ENCODE data around the gene CTNNA3. TPM values are rescaled to one million over a fixed set of nuclear protein-coding genes. Genes with fewer than 3 reads are reported as not detected.
"Not testable (repeated sequence)": the region's sequence is repeated elsewhere in the genome, so short reads cannot be mapped to it uniquely, and the experiment has no call there.

The CTNNA3 gene
- total RNA-seq, 1 donor from 2014 or later: not detected

- Histone ChIP-seq H3K36me3 (ENCODE audit: control insufficient read depth, insufficient read depth, low read length) (no peaks in the 10 kb centered on the region), H3K27me3 (ENCODE audit: control insufficient read depth, insufficient read depth, low read length) (no peaks in the 10 kb centered on the region), H3K4me3 (ENCODE audit: low read depth, low read length) (no peak overlapping the region)
- no peak for TF ChIP-seq CTCF (IDR thresholded peaks at IDR 0.05; ENCODE audit: insufficient read depth, low read length, severe bottlenecking)
- DNase-seq (ENCODE audit: low read depth): no peak
- FAIRE-seq: no peak
Observed at GRCh38 chr10:67224553-67224952, 471.4 kb downstream of the CTNNA3 start.

- no peak for TF ChIP-seq CTCF (IDR thresholded peaks at IDR 0.05; ENCODE audit: insufficient read depth, low read length, severe bottlenecking)
- H3K4me3 ChIP-seq (ENCODE audit: low read depth, low read length): no peak overlapping the region
- no peak for DNase-seq (ENCODE audit: low read depth)
- no peak for FAIRE-seq
- H3K36me3 ChIP-seq (ENCODE audit: control insufficient read depth, insufficient read depth, low read length): no peaks in the 10 kb centered on the region
- no peaks in the 10 kb centered on the region for H3K27me3 ChIP-seq (ENCODE audit: control insufficient read depth, insufficient read depth, low read length)
Observed at GRCh38 chr10:67222934-67223333, 473.1 kb downstream of the CTNNA3 start.

- no peaks in the 10 kb centered on the region for H3K27me3 ChIP-seq (ENCODE audit: control insufficient read depth, insufficient read depth, low read length)
- no peak for FAIRE-seq
- H3K4me3 ChIP-seq (ENCODE audit: low read depth, low read length): no peak overlapping the region
- H3K36me3 ChIP-seq (ENCODE audit: control insufficient read depth, insufficient read depth, low read length): no peaks in the 10 kb centered on the region
- no peak for DNase-seq (ENCODE audit: low read depth)
- no peak for TF ChIP-seq CTCF (IDR thresholded peaks at IDR 0.05; ENCODE audit: insufficient read depth, low read length, severe bottlenecking)
Observed at GRCh38 chr10:67221939-67222494, 474.0 kb downstream of the CTNNA3 start.

GRCh38 chr10:67211680-67212079 lies 484.3 kb downstream of the CTNNA3 start:
- DNase-seq (ENCODE audit: low read depth) (no peak), FAIRE-seq (no peak)
- no peak for TF ChIP-seq CTCF (IDR thresholded peaks at IDR 0.05; ENCODE audit: insufficient read depth, low read length, severe bottlenecking)
- no peaks in the 10 kb centered on the region for H3K27me3 ChIP-seq (ENCODE audit: control insufficient read depth, insufficient read depth, low read length)
- no peak overlapping the region for H3K4me3 ChIP-seq (ENCODE audit: low read depth, low read length)
- no peaks in the 10 kb centered on the region for H3K36me3 ChIP-seq (ENCODE audit: control insufficient read depth, insufficient read depth, low read length)

- H3K27me3 ChIP-seq (ENCODE audit: control insufficient read depth, insufficient read depth, low read length); H3K4me3 ChIP-seq (ENCODE audit: low read depth, low read length); H3K36me3 ChIP-seq (ENCODE audit: control insufficient read depth, insufficient read depth, low read length); FAIRE-seq; DNase-seq (ENCODE audit: low read depth): not testable (repeated sequence)
Observed at GRCh38 chr10:67207923-67208322, 488.1 kb downstream of the CTNNA3 start.

- H3K4me3 ChIP-seq (ENCODE audit: low read depth, low read length): no peak overlapping the region
- no peak for DNase-seq (ENCODE audit: low read depth)
- H3K27me3 ChIP-seq (ENCODE audit: control insufficient read depth, insufficient read depth, low read length): no peaks in the 10 kb centered on the region
- FAIRE-seq: no peak
- no peaks in the 10 kb centered on the region for H3K36me3 ChIP-seq (ENCODE audit: control insufficient read depth, insufficient read depth, low read length)
- TF ChIP-seq CTCF (IDR thresholded peaks at IDR 0.05; ENCODE audit: insufficient read depth, low read length, severe bottlenecking): no peak
Observed at GRCh38 chr10:67200913-67201564, 495.0 kb downstream of the CTNNA3 start.
